GM15510 (cell line): ENCODE data around the gene KDM3B.

Experiments used
- POLR2A ChIP-seq: IDR thresholded peaks from 3 replicates; pipeline ENCODE4 v1.6.1; 2011; ENCODE audit warnings: borderline replicate concordance; ENCODE audit not compliant: insufficient read length; ENCODE audit errors: extremely low read depth

Gene KDM3B

DNA sequence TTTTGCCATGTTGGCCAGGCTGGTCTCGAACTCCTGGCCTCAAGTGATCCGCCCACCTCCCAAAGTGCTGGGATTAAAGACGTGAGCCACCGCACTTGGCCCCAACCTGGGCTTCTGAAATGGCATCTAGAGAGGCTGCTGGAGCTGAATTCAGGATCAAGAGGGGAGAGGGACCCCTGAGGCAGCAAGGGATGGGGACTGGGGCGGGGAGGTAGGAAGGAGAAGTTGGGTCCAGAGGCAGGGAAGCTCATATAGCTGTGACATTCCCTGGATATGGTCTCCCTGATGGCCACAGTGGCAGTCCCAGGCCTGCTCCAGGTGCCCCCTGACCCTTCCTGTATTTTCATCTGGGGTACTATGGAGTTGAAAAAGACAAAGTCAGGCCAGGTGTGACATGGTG is 98.5 kb downstream of the KDM3B start:
- no peak for TF ChIP-seq POLR2A

- no peak for TF ChIP-seq POLR2A
Measured at GRCh38 chr5:138452720-138453119, 100.2 kb downstream of the KDM3B start.

DNA sequence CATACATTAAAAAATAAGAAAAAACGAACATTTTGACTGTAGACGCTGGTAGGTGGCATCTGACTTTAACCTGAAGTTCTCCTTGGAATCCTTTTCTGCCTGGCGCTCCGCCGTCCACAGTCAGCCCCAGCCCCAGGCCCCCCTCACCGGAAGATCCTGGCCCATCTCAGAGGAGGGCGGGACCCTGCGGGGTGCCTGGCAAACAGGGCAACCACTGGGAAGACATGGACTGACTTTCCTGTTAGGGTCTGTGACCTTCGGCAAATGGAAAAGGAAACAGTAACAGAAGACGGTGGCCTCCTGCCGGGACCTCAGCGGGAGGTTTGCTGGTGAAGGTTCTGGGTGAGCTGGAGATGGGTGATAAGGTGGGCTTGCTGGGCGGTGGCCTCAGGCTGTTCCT is 101.1 kb downstream of the KDM3B start:
- no peak for TF ChIP-seq POLR2A

DNA sequence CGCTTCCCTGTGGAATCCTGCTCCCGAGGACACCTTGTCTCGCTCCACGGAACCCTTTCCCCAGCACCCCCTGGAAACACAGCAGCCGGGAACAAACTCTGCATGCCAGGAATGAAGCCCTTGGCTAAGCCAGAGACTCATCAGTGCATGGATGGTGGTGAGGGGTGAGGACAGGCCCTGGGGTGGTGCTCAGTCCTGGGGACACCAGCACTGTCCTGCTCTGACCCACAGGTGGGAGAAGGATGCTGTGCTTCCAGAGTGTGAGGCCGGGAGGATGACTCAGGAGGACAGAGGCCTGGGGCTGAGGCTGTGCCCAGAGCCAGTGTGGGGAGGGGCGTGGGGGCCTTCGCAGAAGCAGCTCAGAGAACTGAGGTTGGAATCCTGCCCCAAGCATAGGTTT is 101.6 kb downstream of the KDM3B start:
- no peak for TF ChIP-seq POLR2A

GRCh38 chr5:138455232-138455930 is 102.9 kb downstream of the KDM3B start:
- no peak for TF ChIP-seq POLR2A

DNA sequence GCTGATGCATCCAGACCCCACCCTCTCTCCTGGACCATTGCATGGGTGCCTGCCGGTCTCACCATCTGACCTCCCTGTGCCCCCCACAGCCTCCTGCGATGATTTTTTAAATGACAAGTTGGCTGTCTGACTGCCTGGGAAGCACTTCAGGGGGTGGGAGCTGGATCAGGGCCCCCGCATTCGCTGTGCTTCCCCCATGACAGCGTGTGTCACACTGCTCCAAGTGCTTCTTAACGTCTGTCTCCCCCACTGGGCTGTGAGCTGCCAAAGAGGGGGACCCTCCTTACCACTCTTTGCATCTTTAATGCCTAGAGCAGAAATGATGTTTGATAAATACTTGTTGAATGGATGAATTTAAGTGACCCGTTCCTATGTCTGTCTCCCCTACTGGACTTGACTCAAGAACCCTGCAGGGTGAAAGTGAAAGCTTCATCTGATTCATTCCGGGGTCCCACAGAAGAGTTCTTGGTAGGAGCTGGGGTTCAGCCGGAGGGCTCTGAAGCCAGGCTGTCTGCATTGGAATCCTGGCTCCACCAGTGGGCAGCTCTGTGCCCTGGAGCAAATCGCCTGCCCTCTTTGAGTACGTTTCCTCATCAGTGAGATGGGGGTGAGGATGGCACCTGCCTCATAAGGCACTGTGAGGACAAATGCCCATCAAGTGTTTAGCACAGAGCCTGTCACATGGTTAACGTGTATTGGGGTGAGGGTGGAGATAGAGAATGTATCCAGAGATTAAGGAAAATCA is 105.2 kb downstream of the KDM3B start:
- TF ChIP-seq POLR2A: no peak

DNA sequence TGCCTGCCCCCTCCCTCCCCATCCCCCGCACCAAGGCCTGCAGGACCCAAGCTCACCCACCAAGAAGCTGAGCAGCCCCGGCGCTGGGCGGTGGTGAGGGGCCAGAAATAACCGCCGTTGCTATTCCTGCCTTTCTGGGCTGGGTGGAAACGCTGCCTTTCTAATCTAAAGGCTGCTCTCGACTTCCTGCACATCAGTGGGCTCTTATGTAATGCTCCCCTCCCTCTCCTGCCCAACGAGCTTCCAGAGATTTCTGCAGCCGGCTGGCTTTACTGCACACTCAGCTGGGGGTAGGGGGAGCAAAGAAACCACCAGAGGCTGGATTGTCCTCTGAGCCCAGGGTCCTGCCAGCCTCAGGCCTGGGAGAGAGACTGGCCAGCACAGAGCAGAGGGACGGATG is 105.9 kb downstream of the KDM3B start:
- no peak for TF ChIP-seq POLR2A

DNA sequence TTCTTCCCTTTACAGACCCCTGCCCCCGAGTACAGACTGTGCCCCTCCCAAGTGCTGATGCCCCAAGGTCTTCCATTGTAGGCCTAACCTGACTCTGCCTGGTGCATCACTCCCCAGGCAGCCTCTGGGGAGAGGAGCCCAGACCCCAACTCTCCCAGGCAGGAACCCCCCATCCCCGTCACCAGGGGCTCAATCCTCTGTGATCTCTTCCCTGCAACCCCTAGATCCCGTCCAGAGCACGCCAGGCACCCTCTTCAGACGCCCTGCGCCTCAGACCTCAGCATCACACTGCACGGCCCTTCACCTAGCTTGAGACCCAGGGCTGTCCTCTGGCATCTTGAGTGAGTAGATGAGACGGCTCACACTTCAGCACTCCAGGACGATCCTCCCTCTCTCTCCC is 106.4 kb downstream of the KDM3B start:
- TF ChIP-seq POLR2A: no peak

DNA sequence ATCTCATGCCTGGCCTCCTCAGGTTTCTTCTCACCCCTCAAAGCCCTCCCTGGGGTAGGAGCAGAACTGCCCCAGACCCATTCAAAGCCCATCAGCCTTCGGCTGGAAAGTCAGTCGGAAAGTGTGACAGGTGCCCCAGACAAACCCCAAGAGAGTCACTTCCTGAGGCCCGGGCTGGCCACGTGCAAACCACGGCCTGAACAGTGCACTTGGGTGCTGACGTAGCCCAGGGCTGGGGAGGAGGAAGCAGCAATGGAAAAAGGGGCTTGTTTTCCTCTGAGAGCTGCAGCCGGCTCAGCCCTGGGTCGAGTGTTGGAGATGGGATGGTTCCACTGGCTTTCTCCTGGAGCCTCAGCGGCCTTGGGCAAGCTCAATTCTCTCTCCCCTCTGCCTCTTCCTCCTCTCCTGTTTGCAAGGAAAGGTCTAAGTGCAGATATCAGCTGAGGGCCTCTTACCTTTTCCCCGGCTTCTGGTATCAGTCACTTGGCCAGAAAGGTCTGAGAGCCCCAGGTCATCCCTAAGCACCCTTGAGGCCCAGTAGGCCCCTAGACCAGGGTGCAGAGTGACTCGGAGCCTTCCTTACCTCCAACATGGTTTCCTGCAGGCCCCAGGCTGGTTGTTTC is 106.9 kb downstream of the KDM3B start:
- TF ChIP-seq POLR2A: no peak

DNA sequence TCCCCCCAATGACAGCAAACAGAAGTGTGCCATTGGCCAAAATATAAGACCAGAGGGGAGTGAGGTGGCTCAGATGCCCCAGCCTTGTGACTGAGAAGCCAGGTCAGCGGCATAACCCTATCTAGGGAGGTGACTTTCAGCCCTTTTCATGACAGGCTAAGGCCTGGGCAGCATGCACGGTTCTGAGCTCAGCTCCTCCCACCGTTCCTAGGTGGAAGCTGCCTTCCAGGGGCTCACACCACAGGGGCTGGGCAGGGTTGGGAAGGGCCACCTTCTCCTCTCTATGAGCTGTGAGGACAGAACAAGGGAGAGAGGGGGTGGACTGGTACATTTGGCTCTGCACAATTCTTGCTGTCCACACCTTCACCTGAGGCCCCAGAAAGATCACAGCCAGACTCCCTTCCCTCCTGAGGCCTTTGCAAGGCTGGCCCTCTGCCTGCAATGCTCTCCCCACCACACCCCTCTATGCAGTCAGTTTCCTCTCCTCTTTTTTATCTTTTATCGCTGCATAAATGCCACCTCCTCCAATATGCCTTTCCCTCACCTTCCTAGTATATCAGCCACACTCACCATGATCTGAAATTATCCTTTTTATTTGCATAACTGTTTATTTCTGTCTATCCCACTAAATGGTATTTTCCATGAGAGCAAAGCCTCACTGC is 107.7 kb downstream of the KDM3B start:
- no peak for TF ChIP-seq POLR2A

DNA sequence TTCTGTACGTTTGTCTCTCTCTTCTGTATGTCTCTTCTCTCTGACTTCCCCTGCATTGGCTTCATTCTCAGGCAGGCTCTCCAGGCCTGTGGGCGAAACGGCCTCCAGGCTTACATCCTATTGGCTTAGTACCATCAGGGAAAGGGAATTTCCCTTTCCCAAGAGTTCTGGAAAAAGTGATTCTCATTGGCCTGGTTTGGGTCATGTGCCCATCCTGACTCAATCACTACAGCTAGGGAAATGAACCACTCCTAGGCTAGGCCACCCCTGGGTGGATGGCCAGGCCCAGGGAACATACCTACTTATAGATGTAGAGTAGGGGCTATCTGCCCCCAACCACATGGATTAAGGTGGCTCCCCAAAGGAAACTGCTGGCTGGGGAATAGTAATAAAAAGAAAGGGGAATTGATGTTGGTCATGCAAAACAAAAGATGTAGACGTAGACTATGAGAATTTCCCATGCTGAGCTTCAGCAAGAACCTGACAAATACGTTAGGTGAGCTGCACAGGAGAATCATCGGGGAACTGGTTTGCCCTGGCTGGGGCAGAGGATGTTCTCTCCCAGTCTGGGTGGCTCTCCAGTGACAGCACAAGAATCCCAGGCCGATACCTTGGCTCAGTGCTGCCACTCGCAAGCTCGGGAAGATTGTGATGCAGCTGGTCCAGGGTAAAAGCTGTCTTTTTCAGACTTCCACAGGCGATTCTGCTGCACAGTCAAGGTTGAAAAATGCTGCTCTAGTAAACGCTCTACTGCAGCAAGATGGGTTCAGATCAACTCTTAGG is 109.0 kb downstream of the KDM3B start:
- TF ChIP-seq POLR2A: no peak

DNA sequence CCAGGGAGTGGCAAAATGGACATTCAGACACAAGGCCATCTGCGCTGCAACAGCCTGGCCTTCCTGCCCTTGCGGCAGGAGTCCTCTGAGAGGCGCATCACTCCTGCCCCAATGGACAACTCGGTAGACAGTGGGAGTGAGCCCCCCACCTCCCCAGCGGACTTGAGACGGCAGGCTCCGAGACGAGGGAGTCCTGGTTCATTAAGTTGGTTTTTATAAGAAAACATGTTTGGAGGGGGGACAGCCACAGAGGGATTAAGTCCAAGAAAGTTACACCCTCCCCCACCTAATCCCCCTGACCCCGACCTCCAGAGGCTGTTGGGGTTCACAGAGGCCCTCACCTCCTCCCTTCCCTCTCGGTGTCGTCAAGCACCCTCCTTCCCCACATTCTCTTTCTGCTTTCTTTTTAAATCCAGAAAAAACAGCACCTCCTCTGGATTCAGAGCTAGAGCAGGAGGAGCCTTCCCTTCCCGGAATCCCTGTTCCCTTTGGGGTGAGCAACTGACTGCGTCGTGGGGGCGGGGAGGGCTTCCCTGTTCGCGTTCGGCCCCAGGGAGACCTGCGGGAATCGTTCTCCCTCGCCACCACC is 111.0 kb downstream of the KDM3B start:
- no peak for TF ChIP-seq POLR2A

DNA sequence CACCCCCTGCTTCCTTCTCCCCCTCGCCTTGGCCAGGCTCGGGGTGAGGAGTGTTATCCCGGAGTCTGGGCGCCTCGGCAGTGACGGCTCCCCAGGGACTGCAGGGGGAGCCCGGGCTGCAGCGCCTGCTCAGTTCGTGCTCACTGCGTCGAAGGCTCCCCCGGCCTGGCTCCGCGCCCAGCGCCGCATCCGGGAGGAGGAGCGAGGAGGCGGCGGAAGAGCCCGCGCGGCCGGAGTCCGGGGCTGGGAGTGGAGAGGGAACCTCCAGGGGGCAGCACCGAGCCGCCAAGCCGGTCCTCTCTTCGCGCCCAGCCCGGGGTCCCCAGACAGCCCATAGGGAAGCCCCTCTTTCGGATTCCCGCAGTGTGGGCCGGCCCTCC is 111.5 kb downstream of the KDM3B start:
- TF ChIP-seq POLR2A: peak; percentile 71
